IPS-11a (cell line): ENCODE results near the gene ZNF592.

Experiments
- H3K4me3 ChIP-seq: one replicate; pipeline ENCODE4 v1.5.1; 2013; ENCODE audit warnings: low read depth, low read length, control low read depth

ZNF592 gene

GRCh38 chr15:84804005-84804900 lies 55.9 kb downstream of the ZNF592 start:
- H3K4me3 ChIP-seq, result no peak overlapping the region

DNA sequence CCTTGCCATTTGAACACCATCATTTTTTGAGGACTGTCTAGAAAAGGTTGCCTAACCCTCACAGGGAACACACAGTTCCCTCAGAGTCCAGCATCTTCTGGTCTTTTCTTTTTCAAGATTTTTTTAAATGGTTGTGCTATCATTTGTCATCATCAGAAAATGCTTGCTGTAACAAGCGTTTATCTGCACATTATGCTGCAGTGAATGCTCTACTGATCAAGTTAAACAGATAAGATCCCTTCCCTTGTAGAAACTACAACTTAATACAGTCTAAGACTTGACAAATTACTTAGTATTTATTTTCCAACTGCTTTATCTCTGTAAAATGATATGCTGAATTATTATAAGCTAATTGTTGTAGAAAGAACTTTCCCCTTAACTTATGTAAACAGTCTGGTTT lies 56.8 kb downstream of the ZNF592 start:
- H3K4me3 ChIP-seq, result no peak overlapping the region

DNA sequence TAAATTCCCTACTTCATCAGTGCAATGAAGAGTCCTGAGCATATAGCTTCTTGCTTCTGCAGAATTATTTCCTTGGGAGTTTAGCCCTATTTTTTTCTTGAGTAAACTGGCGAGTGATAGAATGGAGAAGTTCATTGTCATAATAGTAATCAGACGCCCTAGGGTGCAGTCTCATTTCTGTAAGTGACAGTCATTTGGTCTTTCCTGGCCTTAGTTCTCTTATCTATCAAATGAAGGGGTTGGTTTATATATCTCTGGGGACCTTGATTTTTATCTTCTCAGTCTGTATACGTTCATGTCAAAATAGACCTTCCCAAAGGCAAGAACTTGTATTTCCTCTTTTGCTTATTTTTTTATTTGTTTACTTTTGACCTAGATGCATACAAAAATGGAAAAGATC lies 58.8 kb downstream of the ZNF592 start:
- H3K4me3 ChIP-seq, result no peak overlapping the region

DNA sequence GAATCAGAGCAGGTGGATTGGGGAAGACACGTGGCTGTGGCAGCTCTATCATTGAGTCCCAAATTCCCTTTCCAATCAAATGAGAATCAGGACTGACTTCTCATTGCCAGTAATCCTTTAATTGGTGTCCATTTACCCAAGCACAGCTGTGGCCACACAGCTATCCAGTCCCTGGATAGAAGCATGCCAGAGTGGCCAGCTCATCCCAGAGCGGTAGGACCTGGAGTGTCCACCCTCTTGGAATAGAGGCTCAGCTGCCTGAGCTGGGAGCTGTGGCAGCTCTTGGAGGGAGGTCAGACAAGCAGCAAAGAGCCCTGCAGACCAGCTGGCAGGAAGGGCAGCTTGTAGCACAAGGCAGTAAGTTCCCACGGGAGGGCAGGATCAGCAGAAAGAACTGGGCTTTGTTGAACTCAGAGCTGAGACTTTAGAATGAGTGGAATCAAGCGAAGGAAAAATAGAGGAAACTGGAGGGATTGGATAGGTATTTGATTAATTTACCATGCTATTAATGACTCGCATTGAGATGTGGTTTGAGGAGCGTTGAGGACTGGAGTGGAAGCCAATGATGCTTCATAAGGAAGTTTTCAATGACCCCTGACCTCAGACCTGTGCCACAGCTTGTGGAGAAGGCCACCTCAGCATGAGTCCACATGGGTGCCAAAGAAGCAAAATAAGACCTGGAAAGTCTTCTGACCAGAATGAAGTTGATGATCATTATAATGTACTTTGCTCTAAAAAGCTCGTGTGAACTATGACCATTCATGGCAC lies 61.9 kb downstream of the ZNF592 start:
- no peak overlapping the region for H3K4me3 ChIP-seq

DNA sequence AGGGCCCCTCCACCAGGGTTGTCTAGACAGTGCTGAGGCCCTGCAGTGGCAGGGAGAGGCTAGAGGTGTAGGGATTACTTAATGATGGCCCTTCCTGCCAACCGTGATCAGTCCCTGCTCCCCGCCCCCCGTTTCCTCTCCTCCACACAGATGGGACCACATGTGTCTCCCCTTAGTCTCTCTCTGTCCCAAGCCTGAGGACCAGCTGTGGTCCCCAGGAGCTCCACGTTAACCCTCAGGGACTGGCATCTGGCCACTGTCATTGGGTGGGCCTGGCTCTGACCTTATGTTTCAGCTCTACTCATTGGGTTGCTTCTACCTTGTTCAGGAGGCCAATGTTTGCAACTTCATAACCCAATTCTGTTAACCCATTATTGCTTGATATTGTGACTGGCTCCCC lies 62.8 kb downstream of the ZNF592 start:
- no peak overlapping the region for H3K4me3 ChIP-seq

DNA sequence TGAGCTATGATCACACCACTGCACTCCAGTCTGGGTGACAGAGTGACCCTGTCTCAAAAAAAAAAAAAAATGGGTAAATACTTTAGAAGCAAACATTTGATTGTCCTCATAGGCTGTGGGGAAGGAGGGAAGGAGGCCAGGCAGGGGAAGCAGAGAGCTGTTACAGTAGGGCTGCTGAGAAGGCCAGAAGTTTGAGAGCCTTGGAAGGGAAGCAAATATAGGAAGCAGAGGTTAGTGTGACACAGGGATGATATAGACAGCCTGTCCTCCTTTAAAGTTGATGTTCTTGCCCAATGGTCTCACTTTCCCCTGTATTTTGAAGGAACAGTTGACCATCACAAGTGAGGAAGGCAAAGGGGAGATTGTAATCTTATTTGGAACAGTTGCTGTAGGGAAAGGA lies 63.4 kb downstream of the ZNF592 start:
- H3K4me3 ChIP-seq, result no peak overlapping the region

DNA sequence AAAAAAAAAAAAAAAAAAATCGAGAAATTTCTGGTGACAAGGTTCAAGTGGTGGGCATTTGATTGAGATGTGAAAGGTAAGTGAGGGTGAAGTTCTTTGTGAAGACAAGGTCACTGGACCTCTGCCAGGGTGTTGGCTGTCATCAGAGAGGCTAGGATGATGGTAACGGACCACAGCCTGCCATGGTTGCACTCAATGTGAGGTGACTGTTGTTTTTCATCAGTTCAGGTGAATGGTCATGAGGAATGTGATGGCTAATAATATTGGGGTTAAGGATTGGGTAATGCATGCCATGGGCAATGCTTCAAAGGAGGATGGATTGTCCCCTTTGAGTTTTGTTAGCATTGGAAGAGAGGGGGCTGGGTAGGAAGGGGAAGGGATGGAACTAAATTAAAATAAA lies 64.5 kb downstream of the ZNF592 start:
- H3K4me3 ChIP-seq, result no peak overlapping the region

DNA sequence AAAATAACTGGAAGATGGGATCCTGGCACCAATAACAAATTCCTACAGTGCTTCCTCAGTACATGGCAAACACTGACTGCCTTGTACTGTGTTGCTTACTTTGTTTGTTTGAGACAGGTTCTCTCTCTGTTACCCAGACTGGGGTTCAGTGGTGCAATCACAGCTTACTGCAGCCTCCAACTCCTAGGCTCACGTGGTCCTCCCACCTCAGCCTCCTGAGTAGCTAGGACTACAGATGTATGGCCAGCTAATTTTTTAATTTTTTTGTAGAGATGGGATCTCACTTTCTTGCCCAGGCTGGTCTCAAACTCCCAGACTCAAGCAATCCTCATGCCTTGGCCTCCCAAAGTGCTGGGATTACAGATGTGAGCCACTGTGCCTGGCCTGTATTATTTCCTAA lies 65.0 kb downstream of the ZNF592 start:
- no peak overlapping the region for H3K4me3 ChIP-seq

DNA sequence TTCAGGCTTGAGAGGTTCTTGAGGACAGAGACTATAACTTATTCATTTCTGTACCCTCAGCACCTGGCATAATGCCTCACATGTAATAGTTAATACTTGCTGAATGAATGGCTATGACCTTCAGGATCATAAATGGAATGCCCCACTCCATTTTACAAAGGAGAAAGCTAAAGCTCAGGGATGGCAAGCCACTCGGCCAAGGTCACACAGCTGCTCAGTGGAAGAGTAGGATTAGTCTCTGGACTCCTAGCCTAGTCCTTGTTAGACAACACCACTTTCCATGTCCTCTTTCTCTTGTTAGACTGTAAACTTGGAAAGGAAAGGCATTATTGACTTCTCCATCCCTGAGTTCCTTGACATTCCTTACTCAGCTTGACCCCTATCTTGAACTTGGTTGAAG lies 65.5 kb downstream of the ZNF592 start:
- H3K4me3 ChIP-seq, result no peak overlapping the region

GRCh38 chr15:84814916-84815315 lies 66.5 kb downstream of the ZNF592 start:
- no peak overlapping the region for H3K4me3 ChIP-seq

DNA sequence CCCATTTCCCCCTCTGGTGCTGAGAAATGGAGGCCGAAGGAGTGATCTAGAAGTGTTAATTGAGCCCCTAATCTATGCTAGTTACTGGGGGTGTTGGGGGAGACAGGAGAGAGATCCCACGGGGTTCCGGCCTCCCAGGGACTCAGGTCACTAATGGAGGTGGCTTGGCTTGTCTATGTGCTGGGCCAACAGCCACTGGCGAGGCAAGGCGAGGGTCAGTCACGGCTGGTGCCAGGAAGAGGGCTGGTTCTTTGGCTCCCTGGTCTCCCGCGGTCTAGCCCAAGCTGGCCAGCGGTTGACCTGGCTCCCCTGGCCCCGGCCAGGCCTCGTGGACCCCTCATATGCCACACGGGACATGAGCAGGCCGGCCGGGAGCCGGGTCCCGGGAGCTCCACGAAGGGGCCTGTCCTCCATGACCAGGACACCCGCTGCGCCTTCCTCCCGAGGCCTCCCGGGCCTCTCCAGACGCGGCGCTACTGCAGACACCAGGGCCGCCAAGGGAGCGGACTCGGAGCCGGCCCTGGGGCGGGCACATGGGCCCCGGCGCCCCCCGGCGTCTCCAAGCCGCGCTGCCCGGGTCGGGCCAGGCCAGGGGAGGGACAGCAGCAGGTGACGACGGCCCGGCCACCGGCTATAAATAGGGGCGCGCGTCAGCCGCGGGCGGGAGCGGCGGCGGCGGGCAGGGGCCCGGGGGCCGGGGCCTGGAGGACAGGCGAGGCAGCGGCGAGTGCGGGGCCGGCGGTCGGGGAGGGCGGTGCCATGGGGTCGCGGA lies 68.5 kb downstream of the ZNF592 start, which contains the start of gene ALPK3:
Gene ALPK3, plus strand, starts transcription at position 663 of the 772 bp plus-strand sequence. Its CDS starts 97 bp downstream, at position 760.
- peak within 1 kb of the TSS; percentile 6 for H3K4me3 ChIP-seq

DNA sequence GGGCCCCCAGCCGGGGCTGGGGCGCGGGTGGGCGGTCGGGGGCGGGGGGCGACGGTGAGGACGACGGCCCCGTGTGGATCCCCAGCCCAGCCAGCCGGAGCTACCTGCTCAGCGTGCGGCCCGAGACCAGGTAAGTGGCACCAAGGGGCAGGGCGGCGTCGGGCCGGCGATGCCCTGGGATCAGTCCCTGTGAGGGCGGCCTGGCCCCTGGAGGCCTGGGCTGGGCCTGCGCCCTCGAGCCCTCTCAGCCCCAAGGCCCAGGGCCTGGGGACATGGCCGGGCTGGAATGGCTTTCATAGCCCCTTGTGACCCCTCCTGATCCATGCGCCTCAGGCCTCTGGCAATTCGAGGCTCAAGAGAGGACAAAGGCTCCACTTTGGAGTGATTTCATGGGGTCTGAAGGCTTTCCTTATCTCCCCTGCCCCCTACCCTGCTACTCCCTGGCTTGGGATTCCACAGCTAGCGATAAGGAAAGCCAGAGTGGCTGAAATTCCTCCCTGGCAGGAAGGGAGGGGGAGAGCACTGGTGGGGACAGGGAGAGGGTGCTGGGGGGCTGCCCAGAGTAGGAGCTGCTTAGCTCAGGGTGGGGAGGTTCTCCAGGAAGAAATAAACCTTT lies 69.2 kb downstream of the ZNF592 start:
- H3K4me3 ChIP-seq, result peak overlapping the region; percentile 6

DNA sequence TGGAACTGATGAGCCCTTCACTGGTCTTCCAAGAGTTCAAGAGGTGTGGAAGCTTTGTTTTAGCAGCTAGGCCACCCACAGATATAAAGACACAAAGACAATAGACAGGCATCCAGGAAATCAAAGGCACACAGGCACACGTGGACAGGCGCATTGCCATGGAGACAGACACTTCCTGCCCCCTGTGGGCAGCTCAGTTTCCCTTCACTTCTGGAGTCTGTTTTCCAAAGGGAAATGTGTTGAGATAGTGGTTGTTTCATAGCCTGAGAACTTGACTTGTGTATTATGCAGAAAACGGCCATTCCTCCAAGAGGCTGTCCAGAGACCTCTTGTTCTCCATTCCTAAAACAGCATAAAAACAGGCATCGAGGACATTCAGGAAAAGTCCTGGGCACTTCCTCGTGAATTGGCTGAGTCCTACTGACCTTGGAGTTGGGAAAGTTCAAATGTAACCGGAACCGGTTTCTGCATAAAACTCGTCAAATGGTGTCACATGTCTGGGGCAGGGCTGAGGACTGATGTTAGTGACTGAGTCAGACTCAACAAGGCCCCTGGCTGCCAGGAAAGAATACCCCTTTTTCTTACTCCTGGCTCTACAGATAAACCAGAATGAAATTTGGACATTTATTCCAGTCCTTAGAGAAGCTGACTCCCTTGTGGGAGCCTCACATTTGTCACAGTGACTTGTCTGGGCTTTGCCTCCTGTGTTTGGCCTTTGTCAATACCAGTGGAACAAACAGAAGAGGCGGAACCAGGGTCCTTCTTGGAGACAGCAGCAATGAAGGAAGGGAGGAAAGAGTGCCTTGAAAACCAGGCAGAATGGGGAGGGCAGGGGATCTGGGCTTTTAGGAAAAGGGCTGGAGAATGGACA lies 70.1 kb downstream of the ZNF592 start:
- H3K4me3 ChIP-seq, result no peak overlapping the region

DNA sequence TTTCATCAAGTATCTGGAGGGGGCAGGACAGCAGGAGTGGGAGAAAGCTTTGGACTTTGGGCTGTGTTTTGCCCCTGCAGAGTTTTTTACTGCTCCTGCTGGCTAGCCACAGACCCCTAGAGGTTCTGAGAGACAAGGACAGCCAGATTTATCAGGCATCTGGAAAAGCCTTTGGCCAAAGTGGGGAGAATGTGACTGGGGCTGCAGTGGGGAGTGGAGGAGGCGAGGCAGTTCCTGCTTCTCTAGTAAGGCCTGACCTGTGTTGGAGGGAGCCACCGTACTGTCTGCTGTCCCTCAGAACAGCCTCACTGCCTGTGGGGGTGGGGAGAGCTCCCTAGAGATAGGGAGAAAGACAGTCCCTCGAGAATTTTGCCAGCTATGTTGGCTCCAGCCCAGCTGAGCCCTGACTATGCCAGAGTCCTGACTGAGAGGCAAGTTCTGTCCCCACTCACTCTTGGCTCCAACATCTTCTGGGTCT lies 70.9 kb downstream of the ZNF592 start:
- H3K4me3 ChIP-seq, result no peak overlapping the region

DNA sequence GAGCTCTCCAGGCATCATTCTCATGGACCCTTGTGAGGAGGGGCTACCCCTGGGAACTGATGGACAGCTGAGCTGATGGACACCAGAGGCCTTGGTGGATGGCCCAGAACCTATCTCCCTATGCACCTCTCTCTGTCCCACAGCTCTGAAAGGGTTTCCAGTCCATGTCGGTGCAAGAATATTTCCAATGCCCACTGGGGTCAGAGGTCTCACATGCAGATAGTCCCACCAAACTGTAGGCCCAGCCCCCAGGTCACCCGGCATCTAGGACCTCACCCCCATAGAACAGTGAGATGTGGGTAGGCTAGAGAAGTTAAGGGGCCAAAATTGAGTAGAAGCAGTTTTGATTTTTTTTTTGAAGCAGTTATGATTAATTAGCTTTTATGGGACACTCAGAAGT lies 71.4 kb downstream of the ZNF592 start:
- H3K4me3 ChIP-seq, result no peak overlapping the region

DNA sequence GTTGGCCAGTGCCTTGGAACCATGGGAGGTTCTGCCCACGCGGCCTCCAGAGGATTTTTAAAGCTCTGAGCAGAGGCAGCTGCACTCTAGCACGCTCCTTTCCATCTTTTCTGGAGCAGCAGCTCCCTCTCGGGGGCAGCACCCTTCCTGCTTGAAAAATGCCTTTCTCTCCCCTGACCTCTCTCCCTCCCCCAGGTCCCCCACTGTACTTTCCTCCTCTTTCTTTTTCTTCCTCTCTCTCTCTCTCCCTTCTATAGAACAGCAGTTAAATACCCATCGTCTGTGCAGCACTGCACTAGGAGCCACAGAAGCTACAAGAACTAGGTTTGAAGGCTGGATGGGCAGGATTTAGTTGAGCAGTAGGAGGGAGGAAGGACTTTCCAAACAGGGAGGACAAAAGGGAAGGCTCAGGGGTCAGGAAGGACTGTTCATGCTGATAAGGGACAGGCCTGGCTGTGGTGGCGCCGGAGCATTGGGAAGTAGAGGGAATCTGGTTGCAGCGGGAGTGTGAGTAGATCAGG lies 73.2 kb downstream of the ZNF592 start:
- H3K4me3 ChIP-seq, result no peak overlapping the region

- H3K4me3 ChIP-seq, result no peak overlapping the region
Measured at GRCh38 chr15:84822653-84823281, 74.4 kb downstream of the ZNF592 start.

- H3K4me3 ChIP-seq, result no peak overlapping the region
Measured at GRCh38 chr15:84823282-84823878, 75.0 kb downstream of the ZNF592 start.
